BJ (cell line): ENCODE results near the gene BICC1. TPM values are rescaled to one million over a fixed set of nuclear protein-coding genes. Genes with fewer than 3 reads are reported as not detected.

ENCODE experiments used
- CTCF ChIA-PET: fragments of 350-600 bp; formaldehyde crosslinking; extraction: SDS; loops from one replicate; lab custom pipeline; 2021; ENCODE audit warnings: antibody characterized with exemption, inconsistent platforms; lab: Yijun Ruan, JAX
- POLR2A ChIA-PET: fragments of 300-600 bp; sonication (Branson Sonifier 250); formaldehyde crosslinking; extraction: SDS; loops from one replicate; lab custom pipeline; 2021; ENCODE audit warnings: antibody characterized with exemption; lab: Charles Lee
- DNase-seq: peaks from one replicate; pipeline ENCODE4 v3.0.0-alpha.2; 2011; ENCODE audit warnings: low read depth
- H3K27me3 ChIP-seq: 2 replicates; pipeline ENCODE4 v1.6.0; 2011; ENCODE audit warnings: low read length; ENCODE audit not compliant: control insufficient read depth, insufficient read depth
- H3K36me3 ChIP-seq: 2 replicates; pipeline ENCODE4 v1.5.1; 2011; ENCODE audit warnings: low read length; ENCODE audit not compliant: control insufficient read depth, insufficient read depth
- H3K4me3 ChIP-seq: 2 replicates; pipeline ENCODE4 v1.5.1; 2011; ENCODE audit warnings: low read depth, mild to moderate bottlenecking, control low read depth, low read length
- CTCF ChIP-seq: IDR thresholded peaks from 2 replicates; pipeline ENCODE4 v1.5.1; 2011; ENCODE audit warnings: low read depth, mild to moderate bottlenecking, control low read depth, inconsistent platforms, low read length, moderate library complexity; ENCODE audit not compliant: insufficient read depth
- polyA plus RNA-seq: library from polyadenylated mRNA; depleted of rRNA; stranded (reverse); fragments of >200 nt; gene quantifications from 2 replicates; pipeline ENCODE4 v1.2.3, GENCODE V29; 2011

The BICC1 gene
- polyA plus RNA-seq, 1 experiment: 27.0 TPM

- no peaks in the 10 kb centered on the region for H3K27me3 ChIP-seq
- POLR2A ChIA-PET: no interaction called here
- no peaks in the 10 kb centered on the region for H3K36me3 ChIP-seq
- CTCF ChIA-PET: no interaction called here
- TF ChIP-seq CTCF: no peak
- no peak overlapping the region for H3K4me3 ChIP-seq
- no peak for DNase-seq
Observed at GRCh38 chr10:58481569-58482109, 31.0 kb upstream of the BICC1 start.

DNA sequence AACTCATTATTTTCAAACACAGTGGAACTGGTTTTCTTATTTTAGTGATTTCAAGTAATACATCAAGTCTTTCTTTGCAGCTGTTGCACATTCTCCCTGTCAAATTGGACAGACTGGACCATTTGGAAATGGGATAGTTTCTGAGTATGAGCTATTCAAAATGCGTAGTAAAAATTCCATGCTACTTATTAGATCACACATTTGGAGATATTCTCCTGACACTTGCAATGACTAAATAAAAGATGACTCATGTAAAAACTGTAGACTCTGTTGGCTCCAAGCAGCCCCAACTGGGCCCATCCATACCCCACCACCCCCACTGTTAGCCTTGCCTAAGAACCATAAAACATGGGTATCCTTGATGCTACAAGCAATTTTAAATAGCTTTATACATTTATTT is 25.9 kb upstream of the BICC1 start:
- Histone ChIP-seq H3K4me3 (no peak overlapping the region), H3K27me3 (no peaks in the 10 kb centered on the region), H3K36me3 (no peaks in the 10 kb centered on the region)
- no peak for DNase-seq
- ChIA-PET POLR2A (no interaction called here), CTCF (no interaction called here)
- TF ChIP-seq CTCF: no peak

GRCh38 chr10:58488921-58489320 is 23.8 kb upstream of the BICC1 start:
- H3K27me3 ChIP-seq: no peaks in the 10 kb centered on the region
- no peak overlapping the region for H3K4me3 ChIP-seq
- ChIA-PET CTCF (no interaction called here), POLR2A (no interaction called here)
- DNase-seq: no peak
- no peak for TF ChIP-seq CTCF
- no peaks in the 10 kb centered on the region for H3K36me3 ChIP-seq

GRCh38 chr10:58502956-58503355 is 9.7 kb upstream of the BICC1 start:
- no peaks in the 10 kb centered on the region for H3K27me3 ChIP-seq
- no peak for DNase-seq
- no peak for TF ChIP-seq CTCF
- H3K4me3 ChIP-seq: no peak overlapping the region
- ChIA-PET CTCF (interaction anchor here (0.8 to 1.4 kb wide), 5 partner anchors 9 to 88 kb away, joined by 3 to 4 read pairs (median 3); partner anchors contain the start of gene BICC1), POLR2A (no interaction called here)
- no peaks in the 10 kb centered on the region for H3K36me3 ChIP-seq

- no peaks in the 10 kb centered on the region for H3K27me3 ChIP-seq
- TF ChIP-seq CTCF: no peak
- ChIA-PET CTCF (interaction anchor here (1.0 to 1.6 kb wide), 4 partner anchors 25 to 94 kb away, joined by 3 to 6 read pairs (median 4); no protein-coding TSS in a partner anchor), POLR2A (no interaction called here)
- H3K36me3 ChIP-seq: no peaks in the 10 kb centered on the region
- no peak for DNase-seq
- H3K4me3 ChIP-seq: no peak overlapping the region
Observed at GRCh38 chr10:58508316-58508715, 4.4 kb upstream of the BICC1 start.
